WTC11 (cell line): Measurements from ENCODE around the gene APLN. TPM values are rescaled to one million over a fixed set of nuclear protein-coding genes. Genes with fewer than 3 reads are reported as not detected.

Source experiments
- ATAC-seq: fragments of 200-7000 bp; cut with Tn5 transposase; 2 replicates; pipeline ENCODE4 v1.10.0; 2021; ENCODE audit warnings: mild to moderate bottlenecking, moderate library complexity
- CTCF ChIA-PET: fragments of 300-600 bp; sonication (Branson Sonifier 250); formaldehyde crosslinking; loops from one replicate; lab custom pipeline; 2021; ENCODE audit warnings: antibody characterized with exemption; lab: Charles Lee
- POLR2A ChIA-PET: fragments of 350-600 bp; sonication (Branson Sonifier 250); formaldehyde crosslinking; loops from one replicate; lab custom pipeline; 2021; ENCODE audit warnings: antibody characterized with exemption; lab: Charles Lee
- DNase-seq: peaks from one replicate; pipeline ENCODE4 v3.0.0; 2021; ENCODE audit warnings: low spot score
- H3K27ac Mint-ChIP-seq: 2 replicates; pipeline ENCODE4 v1.8.0; 2021; ENCODE audit warnings: mixed read lengths
- H3K27me3 Mint-ChIP-seq: 2 replicates; pipeline ENCODE4 v1.8.0; 2021; ENCODE audit warnings: low read depth, mild to moderate bottlenecking, moderate library complexity, mixed read lengths
- H3K36me3 Mint-ChIP-seq: 2 replicates; pipeline ENCODE4 v1.8.0; 2021; ENCODE audit warnings: mixed read lengths
- H3K4me1 Mint-ChIP-seq: 2 replicates; pipeline ENCODE4 v1.8.0; 2022; ENCODE audit warnings: mixed read lengths
- H3K4me3 Mint-ChIP-seq: 2 replicates; pipeline ENCODE4 v1.8.0; 2021; ENCODE audit warnings: mild to moderate bottlenecking, moderate library complexity, mixed read lengths
- H3K9me3 Mint-ChIP-seq: 2 replicates; pipeline ENCODE4 v1.8.0; 2021; ENCODE audit warnings: mixed read lengths
- CBFB ChIP-seq: sonication (generic); formaldehyde crosslinking; IDR thresholded peaks from 2 replicates; pipeline ENCODE4 v1.8.1; 2022; ENCODE audit warnings: mild to moderate bottlenecking, low read depth, missing genetic modification reagents
- FOXK1 ChIP-seq: sonication (generic); formaldehyde crosslinking; IDR thresholded peaks from 2 replicates; pipeline ENCODE4 v1.8.0; 2022; ENCODE audit warnings: mild to moderate bottlenecking, moderate library complexity, missing genetic modification reagents
- GRHL2 ChIP-seq: fragments of 250-450 bp; sonication (Bioruptor Pico); IDR thresholded peaks from 2 replicates; pipeline ENCODE4 v1.8.0; 2022; ENCODE audit warnings: mild to moderate bottlenecking, moderate library complexity; ENCODE audit not compliant: insufficient replicate concordance, severe bottlenecking
- JAZF1 ChIP-seq: fragments of 250-450 bp; sonication (Bioruptor Pico); IDR thresholded peaks from 2 replicates; pipeline ENCODE4 v1.9.0; 2021; ENCODE audit warnings: moderate library complexity, mild to moderate bottlenecking, inconsistent platforms
- JUN ChIP-seq: sonication (generic); formaldehyde crosslinking; IDR thresholded peaks from 2 replicates; pipeline ENCODE4 v1.8.0; 2023; ENCODE audit warnings: mild to moderate bottlenecking, missing genetic modification reagents
- MYBL2 ChIP-seq: sonication (generic); formaldehyde crosslinking; IDR thresholded peaks from 2 replicates; pipeline ENCODE4 v1.8.1; 2023; ENCODE audit warnings: mild to moderate bottlenecking, moderate library complexity, missing genetic modification reagents
- NR1H2 ChIP-seq: sonication (generic); formaldehyde crosslinking; IDR thresholded peaks from 2 replicates; pipeline ENCODE4 v1.9.0; 2021; ENCODE audit warnings: mild to moderate bottlenecking, moderate library complexity, missing genetic modification reagents
- ZNF416 ChIP-seq: fragments of 250-450 bp; sonication (Bioruptor Pico); IDR thresholded peaks from 2 replicates; pipeline ENCODE4 v1.9.0; 2021; ENCODE audit warnings: mild to moderate bottlenecking, inconsistent platforms
- total RNA-seq: library from RNA; stranded (reverse); gene quantifications from 3 replicates; pipeline ENCODE4 v1.2.3, GENCODE V29; 2021
- TF ChIP-seq, protein P1 (sequence below): sonication (generic); formaldehyde crosslinking; IDR thresholded peaks from 2 replicates; pipeline ENCODE4 v1.8.0; 2023; ENCODE audit warnings: mild to moderate bottlenecking, missing genetic modification reagents
- TF ChIP-seq, protein P2 (sequence below): fragments of 250-450 bp; sonication (Bioruptor Pico); IDR thresholded peaks from 2 replicates; pipeline ENCODE4 v1.9.0; 2021; ENCODE audit warnings: mild to moderate bottlenecking
- TF ChIP-seq, protein P3 (sequence below): sonication (generic); formaldehyde crosslinking; IDR thresholded peaks from 2 replicates; pipeline ENCODE4 v1.8.1; 2022; ENCODE audit warnings: low read depth, missing genetic modification reagents, borderline replicate concordance
- TF ChIP-seq, protein P4 (sequence below): sonication (generic); formaldehyde crosslinking; IDR thresholded peaks from 2 replicates; pipeline ENCODE4 v1.8.1; 2023; ENCODE audit warnings: mild to moderate bottlenecking, moderate library complexity, missing genetic modification reagents
- TF ChIP-seq, protein P5 (sequence below): sonication (generic); formaldehyde crosslinking; IDR thresholded peaks from 2 replicates; pipeline ENCODE4 v1.8.0; 2022; ENCODE audit warnings: mild to moderate bottlenecking, missing genetic modification reagents
- TF ChIP-seq, protein P6 (sequence below): fragments of 250-450 bp; sonication (Bioruptor Pico); conservative IDR thresholded peaks from 2 replicates; pipeline ENCODE4 v1.9.0; 2021; ENCODE audit warnings: mild to moderate bottlenecking
- TF ChIP-seq, protein P7 (sequence below): sonication (generic); formaldehyde crosslinking; IDR thresholded peaks from 2 replicates; pipeline ENCODE4 v1.8.1; 2023; ENCODE audit warnings: mild to moderate bottlenecking, missing genetic modification reagents, moderate library complexity

Gene APLN
- total RNA-seq, 1 experiment from 2014 or later = 4.2 TPM

DNA sequence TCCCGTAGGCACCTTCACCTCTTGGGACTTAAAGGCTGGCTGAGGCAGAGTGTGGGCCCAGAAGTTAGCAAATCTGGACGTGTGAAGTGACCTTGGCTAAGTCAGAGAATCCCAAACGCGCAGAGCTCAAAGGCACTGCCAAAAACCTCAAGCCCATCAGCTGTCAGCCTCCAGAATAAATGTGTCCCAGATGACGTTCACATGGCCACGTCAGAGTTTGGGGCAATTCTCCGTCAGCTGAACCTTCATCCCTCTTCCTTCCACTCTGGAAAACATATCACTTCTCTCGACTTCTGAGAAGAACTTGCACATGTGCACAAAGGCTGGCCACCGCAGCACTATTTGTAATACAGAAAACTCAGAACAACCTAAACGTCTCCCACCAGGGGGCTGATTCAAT is 35.7 kb upstream of the APLN start:
- H3K27ac Mint-ChIP-seq = no peak overlapping the region
- no peak overlapping the region for H3K4me3 Mint-ChIP-seq
- H3K4me1 Mint-ChIP-seq = peaks cover 26% of the 10 kb centered on the region
- H3K9me3 Mint-ChIP-seq = no peaks in the 10 kb centered on the region
- ChIA-PET POLR2A (no interaction called here), CTCF (interaction anchor here (0.8 kb wide), 1 partner anchor 36 kb away, joined by 3 read pairs; the partner anchor contains the start of gene APLN)
- H3K27me3 Mint-ChIP-seq = no peaks in the 10 kb centered on the region; the same call in 1 of the 2 replicates
- no peak for DNase-seq
- no peak for ATAC-seq
- no peaks in the 10 kb centered on the region; the same call in 1 of the 2 replicates for H3K36me3 Mint-ChIP-seq
- TF ChIP-seq FOXK1 (CRISPR knock-in tag) (no peak), JAZF1 (CRISPR knock-in tag) (no peak), CBFB (no peak)
- TF ChIP-seq, protein P1, sequence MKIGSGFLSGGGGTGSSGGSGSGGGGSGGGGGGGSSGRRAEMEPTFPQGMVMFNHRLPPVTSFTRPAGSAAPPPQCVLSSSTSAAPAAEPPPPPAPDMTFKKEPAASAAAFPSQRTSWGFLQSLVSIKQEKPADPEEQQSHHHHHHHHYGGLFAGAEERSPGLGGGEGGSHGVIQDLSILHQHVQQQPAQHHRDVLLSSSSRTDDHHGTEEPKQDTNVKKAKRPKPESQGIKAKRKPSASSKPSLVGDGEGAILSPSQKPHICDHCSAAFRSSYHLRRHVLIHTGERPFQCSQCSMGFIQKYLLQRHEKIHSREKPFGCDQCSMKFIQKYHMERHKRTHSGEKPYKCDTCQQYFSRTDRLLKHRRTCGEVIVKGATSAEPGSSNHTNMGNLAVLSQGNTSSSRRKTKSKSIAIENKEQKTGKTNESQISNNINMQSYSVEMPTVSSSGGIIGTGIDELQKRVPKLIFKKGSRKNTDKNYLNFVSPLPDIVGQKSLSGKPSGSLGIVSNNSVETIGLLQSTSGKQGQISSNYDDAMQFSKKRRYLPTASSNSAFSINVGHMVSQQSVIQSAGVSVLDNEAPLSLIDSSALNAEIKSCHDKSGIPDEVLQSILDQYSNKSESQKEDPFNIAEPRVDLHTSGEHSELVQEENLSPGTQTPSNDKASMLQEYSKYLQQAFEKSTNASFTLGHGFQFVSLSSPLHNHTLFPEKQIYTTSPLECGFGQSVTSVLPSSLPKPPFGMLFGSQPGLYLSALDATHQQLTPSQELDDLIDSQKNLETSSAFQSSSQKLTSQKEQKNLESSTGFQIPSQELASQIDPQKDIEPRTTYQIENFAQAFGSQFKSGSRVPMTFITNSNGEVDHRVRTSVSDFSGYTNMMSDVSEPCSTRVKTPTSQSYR (CRISPR knock-in tag) = no peak
- TF ChIP-seq, all 79 proteins: peak for 0

DNA sequence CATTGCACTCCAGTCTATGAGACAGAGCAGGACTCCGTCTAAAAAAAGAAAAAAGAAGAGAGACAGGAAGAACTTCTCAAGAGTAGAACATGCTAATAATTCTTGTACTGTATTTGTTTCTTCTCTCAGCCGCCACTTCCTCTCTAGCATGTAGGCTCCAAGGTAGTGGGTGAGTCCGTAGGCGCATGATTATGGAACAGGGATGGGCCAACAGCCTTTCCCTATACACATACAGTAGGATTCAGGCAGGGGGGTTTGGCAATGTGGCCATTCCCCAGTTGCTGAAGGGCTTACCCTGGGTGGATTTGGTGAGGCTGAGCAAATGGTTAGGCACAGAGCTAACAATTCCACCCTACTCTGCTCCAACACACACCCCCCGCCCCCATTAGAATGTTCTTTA is 35.0 kb upstream of the APLN start:
- DNase-seq (no peak), ATAC-seq (no peak)
- POLR2A ChIA-PET = no interaction called here
- Mint-ChIP-seq H3K4me3 (no peak overlapping the region), H3K4me1 (peaks cover 21% of the 10 kb centered on the region), H3K27me3 (no peaks in the 10 kb centered on the region; the same call in 1 of the 2 replicates), H3K9me3 (peaks cover 1% of the 10 kb centered on the region; the same call in 1 of the 2 replicates), H3K36me3 (no peaks in the 10 kb centered on the region), H3K27ac (no peak overlapping the region)
- TF ChIP-seq, protein P2, sequence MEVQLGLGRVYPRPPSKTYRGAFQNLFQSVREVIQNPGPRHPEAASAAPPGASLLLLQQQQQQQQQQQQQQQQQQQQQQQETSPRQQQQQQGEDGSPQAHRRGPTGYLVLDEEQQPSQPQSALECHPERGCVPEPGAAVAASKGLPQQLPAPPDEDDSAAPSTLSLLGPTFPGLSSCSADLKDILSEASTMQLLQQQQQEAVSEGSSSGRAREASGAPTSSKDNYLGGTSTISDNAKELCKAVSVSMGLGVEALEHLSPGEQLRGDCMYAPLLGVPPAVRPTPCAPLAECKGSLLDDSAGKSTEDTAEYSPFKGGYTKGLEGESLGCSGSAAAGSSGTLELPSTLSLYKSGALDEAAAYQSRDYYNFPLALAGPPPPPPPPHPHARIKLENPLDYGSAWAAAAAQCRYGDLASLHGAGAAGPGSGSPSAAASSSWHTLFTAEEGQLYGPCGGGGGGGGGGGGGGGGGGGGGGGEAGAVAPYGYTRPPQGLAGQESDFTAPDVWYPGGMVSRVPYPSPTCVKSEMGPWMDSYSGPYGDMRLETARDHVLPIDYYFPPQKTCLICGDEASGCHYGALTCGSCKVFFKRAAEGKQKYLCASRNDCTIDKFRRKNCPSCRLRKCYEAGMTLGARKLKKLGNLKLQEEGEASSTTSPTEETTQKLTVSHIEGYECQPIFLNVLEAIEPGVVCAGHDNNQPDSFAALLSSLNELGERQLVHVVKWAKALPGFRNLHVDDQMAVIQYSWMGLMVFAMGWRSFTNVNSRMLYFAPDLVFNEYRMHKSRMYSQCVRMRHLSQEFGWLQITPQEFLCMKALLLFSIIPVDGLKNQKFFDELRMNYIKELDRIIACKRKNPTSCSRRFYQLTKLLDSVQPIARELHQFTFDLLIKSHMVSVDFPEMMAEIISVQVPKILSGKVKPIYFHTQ (CRISPR knock-in tag) = no peak
- TF ChIP-seq, protein P3, sequence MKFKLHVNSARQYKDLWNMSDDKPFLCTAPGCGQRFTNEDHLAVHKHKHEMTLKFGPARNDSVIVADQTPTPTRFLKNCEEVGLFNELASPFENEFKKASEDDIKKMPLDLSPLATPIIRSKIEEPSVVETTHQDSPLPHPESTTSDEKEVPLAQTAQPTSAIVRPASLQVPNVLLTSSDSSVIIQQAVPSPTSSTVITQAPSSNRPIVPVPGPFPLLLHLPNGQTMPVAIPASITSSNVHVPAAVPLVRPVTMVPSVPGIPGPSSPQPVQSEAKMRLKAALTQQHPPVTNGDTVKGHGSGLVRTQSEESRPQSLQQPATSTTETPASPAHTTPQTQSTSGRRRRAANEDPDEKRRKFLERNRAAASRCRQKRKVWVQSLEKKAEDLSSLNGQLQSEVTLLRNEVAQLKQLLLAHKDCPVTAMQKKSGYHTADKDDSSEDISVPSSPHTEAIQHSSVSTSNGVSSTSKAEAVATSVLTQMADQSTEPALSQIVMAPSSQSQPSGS (CRISPR knock-in tag) = no peak
- TF ChIP-seq, protein P4, sequence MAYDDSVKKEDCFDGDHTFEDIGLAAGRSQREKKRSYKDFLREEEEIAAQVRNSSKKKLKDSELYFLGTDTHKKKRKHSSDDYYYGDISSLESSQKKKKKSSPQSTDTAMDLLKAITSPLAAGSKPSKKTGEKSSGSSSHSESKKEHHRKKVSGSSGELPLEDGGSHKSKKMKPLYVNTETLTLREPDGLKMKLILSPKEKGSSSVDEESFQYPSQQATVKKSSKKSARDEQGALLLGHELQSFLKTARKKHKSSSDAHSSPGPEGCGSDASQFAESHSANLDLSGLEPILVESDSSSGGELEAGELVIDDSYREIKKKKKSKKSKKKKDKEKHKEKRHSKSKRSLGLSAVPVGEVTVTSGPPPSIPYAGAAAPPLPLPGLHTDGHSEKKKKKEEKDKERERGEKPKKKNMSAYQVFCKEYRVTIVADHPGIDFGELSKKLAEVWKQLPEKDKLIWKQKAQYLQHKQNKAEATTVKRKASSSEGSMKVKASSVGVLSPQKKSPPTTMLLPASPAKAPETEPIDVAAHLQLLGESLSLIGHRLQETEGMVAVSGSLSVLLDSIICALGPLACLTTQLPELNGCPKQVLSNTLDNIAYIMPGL (CRISPR knock-in tag) = no peak
- TF ChIP-seq GRHL2 = no peak
- CTCF ChIA-PET = interaction anchor here (0.8 kb wide), 1 partner anchor 35 kb away, joined by 3 read pairs; the partner anchor contains the start of gene APLN

DNA sequence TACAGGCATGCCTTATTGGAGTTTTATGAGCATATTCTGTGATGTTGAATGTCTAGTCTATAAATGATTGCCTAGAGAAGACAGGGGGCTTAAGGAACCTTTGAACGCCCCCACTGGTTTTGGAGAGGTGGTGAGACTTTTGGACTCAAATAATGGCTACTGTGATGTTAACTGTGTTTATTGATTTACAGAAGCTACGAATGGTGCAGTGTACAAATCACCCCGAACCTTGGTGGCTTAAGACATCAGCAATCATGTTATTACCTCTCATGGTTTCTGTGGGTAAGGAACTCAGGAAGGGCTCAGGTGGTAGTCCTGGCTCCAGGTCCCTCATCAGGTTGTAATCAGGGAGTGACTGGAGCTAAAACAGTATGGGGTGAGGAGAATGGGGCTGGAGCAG is 33.3 kb upstream of the APLN start:
- no peak for DNase-seq
- Mint-ChIP-seq H3K4me3 (no peak overlapping the region), H3K27me3 (no peaks in the 10 kb centered on the region; the same call in 1 of the 2 replicates)
- TF ChIP-seq MYBL2 = no peak
- TF ChIP-seq ZNF416 = no peak
- TF ChIP-seq, protein P5, sequence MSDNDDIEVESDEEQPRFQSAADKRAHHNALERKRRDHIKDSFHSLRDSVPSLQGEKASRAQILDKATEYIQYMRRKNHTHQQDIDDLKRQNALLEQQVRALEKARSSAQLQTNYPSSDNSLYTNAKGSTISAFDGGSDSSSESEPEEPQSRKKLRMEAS (CRISPR knock-in tag) = no peak
- no peak for TF ChIP-seq NR1H2 (CRISPR knock-in tag)
- TF ChIP-seq, protein P3 (CRISPR knock-in tag) = no peak
- TF ChIP-seq, protein P6, sequence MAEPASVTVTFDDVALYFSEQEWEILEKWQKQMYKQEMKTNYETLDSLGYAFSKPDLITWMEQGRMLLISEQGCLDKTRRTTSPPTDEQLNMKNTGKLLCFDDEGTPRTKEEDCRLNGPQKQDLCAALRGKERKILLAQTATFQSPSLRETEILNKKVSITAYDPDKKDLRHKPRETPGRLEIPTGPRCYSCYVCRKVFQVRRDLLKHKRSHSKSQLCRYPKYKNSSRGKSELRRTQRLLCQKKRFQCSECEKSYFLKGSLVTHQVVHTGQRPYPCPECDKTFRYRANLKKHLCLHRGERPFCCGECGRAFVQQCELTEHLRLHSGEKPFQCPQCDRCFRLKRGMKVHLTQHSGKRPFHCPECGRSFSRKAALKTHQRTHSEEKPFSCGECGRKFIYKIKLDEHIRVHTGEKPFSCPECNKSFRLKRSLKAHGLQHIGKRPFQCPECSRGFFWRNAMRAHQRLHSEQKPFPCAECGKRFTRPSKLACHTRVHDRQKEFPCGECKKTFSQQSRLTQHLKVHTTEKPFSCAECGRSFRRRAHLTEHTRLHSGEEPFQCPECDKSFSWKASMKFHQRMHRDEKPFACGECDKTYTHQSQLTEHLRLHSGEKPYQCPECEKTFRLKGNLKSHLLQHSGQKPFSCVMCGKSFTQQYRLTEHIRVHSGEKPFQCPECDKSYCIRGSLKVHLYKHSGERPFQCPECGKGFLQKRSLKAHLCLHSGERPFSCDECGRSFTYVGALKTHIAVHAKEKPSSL (CRISPR knock-in tag) = no peak
- TF ChIP-seq JUN = no peak
- TF ChIP-seq, protein P7, sequence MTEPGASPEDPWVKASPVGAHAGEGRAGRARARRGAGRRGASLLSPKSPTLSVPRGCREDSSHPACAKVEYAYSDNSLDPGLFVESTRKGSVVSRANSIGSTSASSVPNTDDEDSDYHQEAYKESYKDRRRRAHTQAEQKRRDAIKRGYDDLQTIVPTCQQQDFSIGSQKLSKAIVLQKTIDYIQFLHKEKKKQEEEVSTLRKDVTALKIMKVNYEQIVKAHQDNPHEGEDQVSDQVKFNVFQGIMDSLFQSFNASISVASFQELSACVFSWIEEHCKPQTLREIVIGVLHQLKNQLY = no peak

More for the DNA sequence above, 33.3 kb upstream of the APLN start:
- peaks cover 4% of the 10 kb centered on the region; the same call in 1 of the 2 replicates for H3K9me3 Mint-ChIP-seq
- H3K27ac Mint-ChIP-seq = no peak overlapping the region
- no peaks in the 10 kb centered on the region for H3K36me3 Mint-ChIP-seq
- H3K4me1 Mint-ChIP-seq = peaks cover 18% of the 10 kb centered on the region
- CTCF ChIA-PET = interaction anchor here (0.8 to 1.2 kb wide), 3 partner anchors 9 to 38 kb away, joined by 3 to 13 read pairs (median 4); no protein-coding TSS in a partner anchor
- ATAC-seq = no peak
- POLR2A ChIA-PET = no interaction called here
